RWPE2 (cell line): ENCODE results near the gene DST.

Experiments used
- ATAC-seq: fragments of 200-7000 bp; cut with Tn5 transposase; 3 replicates; pipeline ENCODE4 v1.9.1; 2021; ENCODE audit warnings: low read depth
- DNase-seq: peaks from one replicate; pipeline ENCODE4 v3.0.0-alpha.2; 2020; ENCODE audit warnings: low spot score
- H3K27ac ChIP-seq: fragments of 450-650 bp; 2 replicates; pipeline ENCODE4 v1.5.1; 2017; ENCODE audit warnings: mild to moderate bottlenecking; ENCODE audit not compliant: poor library complexity, severe bottlenecking
- H3K27me3 ChIP-seq: fragments of 250-450 bp; sonication (Bioruptor Pico); 2 replicates; pipeline ENCODE4 v1.5.1; 2021; ENCODE audit warnings: mild to moderate bottlenecking, moderate library complexity; ENCODE audit not compliant: insufficient read depth, poor library complexity, severe bottlenecking
- H3K36me3 ChIP-seq: fragments of 250-450 bp; sonication (Bioruptor Pico); 2 replicates; pipeline ENCODE4 v1.5.1; 2020; ENCODE audit warnings: low read depth, mild to moderate bottlenecking, moderate library complexity
- H3K4me1 ChIP-seq: fragments of 250-450 bp; sonication (Bioruptor Pico); 2 replicates; pipeline ENCODE4 v1.5.1; 2021; ENCODE audit warnings: mild to moderate bottlenecking, moderate library complexity; ENCODE audit not compliant: insufficient read depth, poor library complexity, severe bottlenecking
- H3K4me3 ChIP-seq: fragments of 250-450 bp; sonication (Bioruptor Pico); 2 replicates; pipeline ENCODE4 v1.5.1; 2021; ENCODE audit warnings: mild to moderate bottlenecking, moderate library complexity; ENCODE audit not compliant: severe bottlenecking
- H3K9me3 ChIP-seq: fragments of 250-450 bp; sonication (Bioruptor Pico); 2 replicates; pipeline ENCODE4 v1.5.1; 2021; ENCODE audit warnings: mild to moderate bottlenecking, moderate library complexity; ENCODE audit not compliant: severe bottlenecking
- CTCF ChIP-seq: fragments of 450-650 bp; IDR thresholded peaks from one replicate; pipeline ENCODE4 v1.5.1; 2017; ENCODE audit warnings: mild to moderate bottlenecking, moderate library complexity; ENCODE audit not compliant: poor library complexity, severe bottlenecking

The DST gene

GRCh38 chr6:56689114-56689513, 46.4 kb upstream of the DST start:
- peak overlapping the region; percentile 85 for H3K27ac ChIP-seq
- H3K4me1 ChIP-seq = peaks cover 68% of the 10 kb centered on the region
- no peaks in the 10 kb centered on the region for H3K36me3 ChIP-seq
- no peak for TF ChIP-seq CTCF
- H3K4me3 ChIP-seq = no peak overlapping the region
- DNase-seq (no peak), ATAC-seq (no peak)
- H3K9me3 ChIP-seq = no peaks in the 10 kb centered on the region
- no peaks in the 10 kb centered on the region for H3K27me3 ChIP-seq

- no peak for ATAC-seq
- H3K27ac ChIP-seq = peak overlapping the region; percentile 85
- TF ChIP-seq CTCF = no peak
These were observed 45.8 kb upstream of the DST start for GRCh38 chr6:56688521-56688920.

GRCh38 chr6:56687551-56687950, 44.9 kb upstream of the DST start:
- Histone ChIP-seq H3K27ac (no peak overlapping the region), H3K9me3 (no peaks in the 10 kb centered on the region), H3K4me3 (no peak overlapping the region), H3K4me1 (peaks cover 63% of the 10 kb centered on the region), H3K27me3 (no peaks in the 10 kb centered on the region), H3K36me3 (0 out of 2 replicates have a peak, but pooled peaks cover 6% of the 10 kb centered on the region)
- ATAC-seq (no peak), DNase-seq (no peak)
- no peak for TF ChIP-seq CTCF

More at GRCh38 chr6:56688521-56688920, 45.8 kb upstream of the DST start:
- DNase-seq = no peak
- Histone ChIP-seq H3K36me3 (0 out of 2 replicates have a peak, but pooled peaks cover 1% of the 10 kb centered on the region), H3K27me3 (no peaks in the 10 kb centered on the region), H3K4me3 (no peak overlapping the region), H3K4me1 (peaks cover 67% of the 10 kb centered on the region), H3K9me3 (no peaks in the 10 kb centered on the region)

DNA sequence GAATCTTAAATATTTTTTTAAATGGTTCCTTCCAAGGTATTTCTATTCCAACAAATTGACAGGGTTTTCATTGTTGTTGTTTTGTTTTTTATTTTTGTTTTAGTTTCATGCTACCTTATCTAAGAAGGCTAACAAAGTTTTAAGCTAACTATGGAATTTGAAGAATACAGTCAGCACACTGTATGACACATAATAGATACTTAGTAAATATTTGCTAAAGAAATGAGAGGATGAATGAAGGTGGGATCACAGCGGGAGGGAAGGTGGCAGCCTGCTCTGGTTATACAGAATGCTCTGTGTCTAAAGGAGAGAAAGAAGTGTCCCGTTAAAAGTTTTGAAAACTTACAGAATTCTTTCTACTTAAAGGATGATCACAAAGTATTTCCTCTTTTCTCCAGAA, 43.7 kb upstream of the DST start:
- Histone ChIP-seq H3K4me1 (peaks cover 52% of the 10 kb centered on the region), H3K9me3 (no peaks in the 10 kb centered on the region), H3K4me3 (no peak overlapping the region), H3K36me3 (0 out of 2 replicates have a peak, but pooled peaks cover 6% of the 10 kb centered on the region), H3K27me3 (no peaks in the 10 kb centered on the region), H3K27ac (no peak overlapping the region)
- TF ChIP-seq CTCF = no peak
- DNase-seq (no peak), ATAC-seq (no peak)

DNA sequence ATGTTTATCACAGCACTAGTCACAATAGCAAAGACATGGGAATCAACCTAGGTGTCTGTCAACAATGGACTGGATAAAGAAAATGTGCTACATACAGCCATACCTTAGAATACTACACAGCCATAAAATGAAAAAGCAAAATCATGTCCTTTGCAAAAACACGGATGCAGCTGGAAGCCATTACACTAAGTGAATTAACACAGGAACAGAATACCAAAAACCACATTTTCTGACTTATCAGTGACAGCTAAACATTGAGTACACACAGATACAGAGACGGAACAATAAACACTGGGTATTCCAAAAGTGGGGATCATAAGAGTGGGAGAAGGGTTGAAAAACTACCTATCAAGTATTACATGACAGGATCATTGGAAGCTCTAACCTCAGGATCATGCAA, 43.3 kb upstream of the DST start:
- 0 out of 2 replicates have a peak, but pooled peaks cover 6% of the 10 kb centered on the region for H3K36me3 ChIP-seq
- DNase-seq (no peak), ATAC-seq (no peak)
- no peaks in the 10 kb centered on the region for H3K27me3 ChIP-seq
- TF ChIP-seq CTCF = no peak
- H3K27ac ChIP-seq = no peak overlapping the region
- H3K9me3 ChIP-seq = no peaks in the 10 kb centered on the region
- H3K4me1 ChIP-seq = peaks cover 48% of the 10 kb centered on the region
- no peak overlapping the region for H3K4me3 ChIP-seq
